Iris pigment epithelial cell (primary cell): Measurements from ENCODE around the gene KCNQ1.
A peak's percentile ranks its signal among the peaks of the same experiment; 100 is the strongest.

Experiments used
- DNase-seq: peaks from one replicate; pipeline ENCODE4 v3.0.0-alpha.2; 2011; ENCODE audit warnings: low read depth

KCNQ1 gene

DNA sequence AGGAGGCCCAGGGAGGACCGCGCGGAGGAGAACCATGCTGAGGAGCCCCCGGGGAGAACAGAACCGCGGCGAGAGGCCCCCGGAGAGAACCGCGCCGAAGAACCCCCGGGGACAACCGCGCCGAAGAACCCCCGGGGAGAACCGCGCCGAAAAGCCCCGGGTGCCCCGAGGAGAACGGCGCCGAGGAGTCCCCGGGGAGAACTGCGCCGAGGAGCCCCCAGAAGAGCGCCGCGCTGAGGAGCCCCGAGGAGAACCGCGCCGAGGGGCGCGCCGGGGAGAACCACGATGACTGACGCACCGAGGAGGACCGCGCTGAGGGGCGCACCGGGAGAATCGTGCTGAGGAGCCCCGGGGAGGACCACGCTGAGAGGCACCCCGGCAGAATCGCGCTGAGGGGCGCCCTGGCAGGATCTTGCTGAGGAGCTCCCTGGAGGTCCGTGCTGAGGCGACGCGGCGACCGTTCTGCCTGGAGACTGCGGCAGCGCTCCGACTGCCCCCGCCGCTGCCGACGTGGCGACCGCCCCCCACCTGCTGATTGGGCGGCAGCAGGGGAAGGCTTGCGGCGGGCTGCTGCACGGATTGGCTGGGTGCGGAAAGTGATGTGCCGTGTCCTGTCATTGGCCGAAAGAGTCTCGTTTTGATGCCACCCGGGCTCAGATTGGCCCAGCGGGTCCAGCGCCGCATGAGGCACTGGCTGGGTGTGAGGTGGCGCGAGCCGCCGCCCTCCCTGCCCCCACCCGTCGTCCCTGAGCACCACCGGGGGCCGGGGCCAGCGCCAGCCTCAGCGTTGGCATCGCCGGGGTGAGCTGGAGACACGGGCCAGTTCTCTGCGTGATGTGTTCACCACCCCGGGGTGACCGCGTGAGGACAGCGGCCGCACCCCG lies 255.0 kb downstream of the KCNQ1 start, which contains the start of gene KCNQ1OT1:
Gene KCNQ1OT1, minus strand, starts transcription at position 464 of the 884 bp plus-strand sequence.
- peak; percentile 92 for DNase-seq

GRCh38 chr11:2700415-2701211 lies 255.8 kb downstream of the KCNQ1 start:
- DNase-seq = no peak

DNA sequence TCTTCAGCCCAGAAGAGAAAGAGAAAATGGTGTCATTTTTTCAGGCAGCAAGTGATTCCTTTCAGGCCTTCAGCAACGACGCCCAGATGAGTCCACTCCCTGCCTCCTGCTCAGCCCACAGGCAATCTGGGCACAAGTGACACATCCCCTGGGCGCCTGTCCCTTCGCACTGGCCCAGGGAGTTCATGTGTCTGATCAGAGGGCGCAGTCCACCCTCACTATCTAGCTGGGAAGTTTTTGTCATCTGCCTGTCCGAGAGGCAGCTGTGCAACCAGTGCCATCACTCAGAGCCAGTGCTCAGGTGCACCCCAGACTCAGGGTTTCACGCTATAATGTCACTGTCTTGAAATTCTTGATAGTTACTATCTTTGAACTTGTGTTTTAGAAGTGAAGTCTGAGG lies 256.4 kb downstream of the KCNQ1 start:
- no peak for DNase-seq

GRCh38 chr11:2701898-2702434 lies 257.2 kb downstream of the KCNQ1 start:
- no peak for DNase-seq

- DNase-seq = no peak
Observed at GRCh38 chr11:2702771-2703362, 258.1 kb downstream of the KCNQ1 start.

DNA sequence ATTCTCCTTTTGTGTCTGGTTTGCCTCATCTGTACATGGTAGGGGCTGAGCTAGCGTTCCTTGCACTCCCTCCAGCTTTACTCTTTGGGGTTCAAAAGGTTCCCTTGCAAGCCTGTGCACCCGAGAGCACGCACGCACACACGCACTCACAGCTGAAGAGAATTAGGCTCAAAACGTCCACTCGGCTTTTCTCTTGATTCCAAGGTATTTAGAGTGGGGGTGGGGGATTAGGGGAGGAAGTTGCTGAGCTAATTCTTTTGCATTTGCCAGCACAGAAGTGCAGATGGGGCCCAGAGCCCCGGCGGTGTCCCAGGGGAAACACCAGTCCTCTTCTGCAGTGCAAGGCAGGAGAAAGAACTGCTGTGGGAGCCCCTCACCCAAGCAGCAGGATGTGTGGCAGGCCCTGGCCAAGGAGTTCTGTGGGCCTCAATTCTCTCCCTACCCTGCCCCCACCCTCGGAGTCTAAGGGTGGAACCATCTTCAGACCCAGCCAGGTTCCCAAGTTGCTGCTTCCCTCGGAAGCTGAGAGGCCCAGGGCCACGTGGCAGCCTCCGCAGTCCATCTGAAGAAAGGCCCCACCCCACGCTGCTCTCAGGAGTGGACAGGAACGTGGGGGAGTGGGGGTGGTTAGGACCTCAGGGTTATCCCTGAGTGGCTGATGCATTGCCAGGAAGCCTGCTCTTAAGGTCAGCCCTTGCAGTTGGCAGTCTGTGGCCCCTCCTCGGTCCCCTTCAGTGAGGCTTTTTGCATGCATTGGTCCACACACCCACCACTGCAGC lies 258.7 kb downstream of the KCNQ1 start:
- DNase-seq = peak; percentile 20

GRCh38 chr11:2704356-2704755 lies 259.5 kb downstream of the KCNQ1 start:
- DNase-seq = no peak

- DNase-seq = no peak
Observed at GRCh38 chr11:2704896-2705606, 260.2 kb downstream of the KCNQ1 start.

DNA sequence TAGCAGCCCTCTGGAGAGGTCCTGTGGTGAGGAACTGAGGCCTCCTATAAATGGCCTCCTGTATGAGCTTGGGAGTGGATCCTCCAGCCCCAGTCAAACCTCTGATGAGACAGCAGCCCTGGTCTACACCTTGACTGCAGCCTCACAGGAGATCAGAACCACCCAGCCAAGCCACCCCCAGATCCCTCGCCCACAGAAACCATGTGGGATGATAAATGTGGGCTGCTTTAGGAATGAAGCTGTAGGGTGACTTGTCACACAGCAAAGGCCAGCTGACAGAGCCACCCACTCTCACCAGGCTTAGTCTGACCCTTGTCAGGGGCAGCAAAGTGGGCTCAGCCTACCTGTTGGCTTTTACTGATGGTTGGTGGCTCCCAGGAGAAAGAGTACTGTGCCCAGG lies 261.5 kb downstream of the KCNQ1 start:
- DNase-seq = no peak

DNA sequence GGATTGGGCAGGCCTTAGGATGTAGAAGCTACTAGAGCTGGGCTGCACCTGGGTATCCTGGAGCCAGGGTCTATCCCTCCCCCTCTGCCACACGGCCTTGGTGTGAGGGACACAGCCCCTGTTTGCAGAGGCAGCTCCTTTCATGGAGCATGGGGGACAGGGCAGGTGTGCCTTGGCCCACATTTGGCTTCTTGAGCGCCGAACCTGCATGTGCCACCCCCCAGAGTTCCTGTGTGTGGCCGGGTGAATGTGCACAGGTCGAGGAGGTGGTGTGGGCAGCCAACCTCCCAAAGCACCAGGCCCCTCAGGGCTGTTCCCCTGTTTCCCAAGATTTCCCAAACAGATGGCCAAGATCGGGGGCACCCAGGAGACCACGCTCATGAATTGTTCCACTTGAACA lies 262.9 kb downstream of the KCNQ1 start:
- no peak for DNase-seq

- DNase-seq = no peak
Observed at GRCh38 chr11:2708151-2708581, 263.4 kb downstream of the KCNQ1 start.

GRCh38 chr11:2708757-2709281 lies 264.0 kb downstream of the KCNQ1 start:
- peak; percentile 29 for DNase-seq

DNA sequence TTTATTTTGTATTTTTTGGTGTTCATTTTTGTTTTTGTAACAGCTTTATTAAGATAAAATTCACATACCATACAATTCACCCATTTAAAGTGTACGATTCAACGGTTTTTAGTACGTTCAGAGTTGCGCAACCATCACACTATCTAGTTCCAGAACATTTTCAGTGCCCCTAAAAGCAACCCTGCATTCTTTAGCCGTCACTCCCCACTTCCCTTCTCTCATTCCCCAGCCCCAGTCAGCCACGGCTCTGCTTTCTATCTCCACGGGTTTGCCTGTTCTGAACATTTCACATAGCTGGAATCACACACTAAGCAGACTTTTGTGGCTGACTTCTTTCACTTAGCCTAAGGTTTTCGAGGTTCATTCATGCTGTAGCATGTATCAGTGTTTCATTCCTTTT lies 264.6 kb downstream of the KCNQ1 start:
- peak; percentile 82 for DNase-seq

- no peak for DNase-seq
Observed at GRCh38 chr11:2711161-2711560, 266.4 kb downstream of the KCNQ1 start.

DNA sequence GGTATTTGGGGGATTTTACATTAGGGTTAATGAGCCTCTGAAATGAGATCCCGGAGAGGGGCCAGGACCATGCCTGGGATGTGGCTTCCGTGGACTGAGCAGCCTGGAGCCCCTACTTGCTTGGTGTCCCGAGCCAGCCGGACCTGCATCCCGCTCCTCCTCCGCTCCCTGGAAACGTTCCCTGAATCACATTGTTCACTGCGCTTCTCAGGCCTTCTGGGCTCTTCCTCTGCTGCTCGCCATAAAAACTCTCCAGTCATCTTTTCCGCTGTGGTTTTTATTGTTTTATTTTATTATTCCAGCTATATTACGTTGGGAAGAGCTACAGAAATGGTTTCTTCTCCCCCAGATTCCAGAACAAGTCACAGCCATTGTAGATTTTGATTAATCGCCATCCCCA lies 268.3 kb downstream of the KCNQ1 start:
- no peak for DNase-seq

DNA sequence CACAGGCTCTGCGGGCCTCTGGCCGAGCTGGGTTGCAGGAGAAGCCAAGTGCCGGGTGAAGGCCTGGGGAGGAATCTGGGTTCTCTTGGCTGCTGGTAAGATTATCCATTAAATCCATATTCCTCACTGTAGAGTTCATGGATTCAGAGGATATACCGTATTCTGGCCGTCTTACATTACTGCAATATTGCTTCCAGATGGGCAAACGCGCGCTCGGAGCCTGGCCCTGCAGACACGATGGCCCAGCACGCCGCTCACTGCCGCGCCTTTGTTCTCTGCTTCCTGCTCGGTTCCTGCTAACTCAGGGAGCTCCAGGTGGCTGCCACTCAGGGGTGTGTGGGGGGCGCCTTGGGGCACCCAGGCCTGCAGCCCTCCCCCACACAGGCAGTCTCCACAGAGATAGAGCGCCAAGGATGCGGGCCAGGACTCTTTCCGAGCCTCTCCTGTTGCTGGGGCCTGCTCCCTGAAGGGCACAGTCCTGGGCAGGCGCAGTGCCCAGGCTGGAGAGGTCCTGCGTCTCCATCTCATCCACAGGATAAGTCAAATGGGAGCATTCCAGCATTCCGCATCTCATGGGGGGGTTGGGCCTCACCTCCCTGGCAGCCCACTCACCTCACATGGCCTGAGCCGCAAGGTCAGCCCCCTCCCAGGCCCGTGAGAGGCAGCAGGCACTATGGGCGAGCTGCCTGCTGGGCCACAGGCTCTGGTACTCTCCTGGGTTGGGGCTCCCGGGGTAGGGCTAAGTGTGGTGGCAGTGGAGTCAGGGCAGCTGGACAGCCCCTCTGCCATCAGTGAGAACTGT lies 269.1 kb downstream of the KCNQ1 start:
- no peak for DNase-seq

GRCh38 chr11:2714463-2714800 lies 269.6 kb downstream of the KCNQ1 start:
- DNase-seq = no peak

GRCh38 chr11:2714871-2715270 lies 270.1 kb downstream of the KCNQ1 start:
- no peak for DNase-seq

DNA sequence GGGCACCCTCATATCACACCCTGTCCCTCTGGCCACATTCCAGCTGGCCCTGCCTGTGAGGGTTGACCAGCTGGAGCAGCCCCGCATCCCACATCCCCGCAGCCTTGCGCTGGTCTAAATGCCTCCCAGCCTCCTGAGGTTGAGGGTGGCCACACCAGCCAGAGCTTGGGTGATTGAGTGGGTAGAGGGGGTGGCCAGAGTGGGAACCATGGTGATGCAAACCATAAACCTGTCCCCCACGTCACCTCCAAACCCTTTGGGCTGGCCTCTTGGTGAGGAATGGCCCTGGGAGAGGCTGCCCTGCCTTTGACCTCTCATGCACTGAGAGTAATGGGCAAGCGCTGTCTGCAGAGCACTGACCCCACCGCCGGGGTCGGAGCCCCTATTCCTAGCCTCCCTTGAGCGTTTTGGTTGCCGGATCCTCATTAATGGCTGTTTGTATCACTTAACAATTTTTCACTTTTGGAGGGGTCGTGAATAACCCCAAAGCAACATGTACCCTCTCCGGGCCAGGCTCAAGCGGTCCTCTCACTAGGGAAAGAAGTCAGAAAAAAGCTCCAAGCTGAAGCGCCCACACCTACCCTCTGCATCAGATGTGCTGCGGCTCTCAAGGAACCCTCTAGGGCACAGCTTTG lies 271.0 kb downstream of the KCNQ1 start:
- DNase-seq = no peak
